Posterior vena cava (tissue), 2 donors: ENCODE data around the gene MAD1L1. TPM values are rescaled to one million over a fixed set of nuclear protein-coding genes. Genes with fewer than 3 reads are reported as not detected.
A peak's percentile ranks its signal among the peaks of the same experiment; 100 is the strongest.

Experiments used
- DNase-seq: peaks from one replicate; pipeline ENCODE4 v3.0.0-alpha.2; 2020; ENCODE audit warnings: low spot score
- intact Hi-C, 2 donors: fragments of 100-400 bp; cut with DNase I; formaldehyde crosslinking; loops; one replicate each; pipeline versions ENCODE4 v1.14.1 to v1.14.2; 2022 to 2023
- total RNA-seq, 2 donors: library from RNA; stranded (reverse); fragmentation: NEBNext Ultra II Directional; extraction: Animal tissue kit (Norgen Biotek cat#: 25700); gene quantifications; one replicate each; pipeline ENCODE4 v1.2.1, GENCODE V29; 2021
- donor health status: DM: yes; HTN: yes; CAD: no.
- donor health status: DM: yes; HTN: yes; CAD: no.

MAD1L1 gene
- total RNA-seq, 2 donors from 2014 or later, result 17.3 to 24.7 TPM

DNA sequence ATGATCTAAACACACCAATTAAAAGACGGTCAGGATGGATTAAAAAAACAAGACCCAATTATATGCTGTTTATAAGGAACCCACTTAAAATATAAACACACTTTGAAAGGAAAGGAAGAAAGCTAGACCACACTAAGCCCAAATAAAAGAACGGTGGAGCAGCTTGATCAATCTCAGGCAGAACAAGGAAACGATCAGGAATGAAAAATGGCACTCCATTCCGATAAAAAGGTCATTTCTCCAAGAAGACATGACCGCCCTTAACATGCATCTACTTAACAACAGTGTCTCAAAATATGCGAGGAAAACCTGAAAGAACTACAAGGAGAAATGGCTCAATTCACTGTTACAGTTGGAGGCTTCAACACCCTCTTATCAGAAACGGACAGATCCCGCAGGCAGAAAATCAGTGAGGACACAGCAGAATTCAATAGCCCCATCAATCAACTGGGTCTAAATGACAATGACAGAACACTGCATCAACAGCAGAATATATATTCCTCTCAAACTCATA lies 210.0 kb downstream of the MAD1L1 start:
- intact Hi-C loops, result no loop called here
- no peak for DNase-seq

DNA sequence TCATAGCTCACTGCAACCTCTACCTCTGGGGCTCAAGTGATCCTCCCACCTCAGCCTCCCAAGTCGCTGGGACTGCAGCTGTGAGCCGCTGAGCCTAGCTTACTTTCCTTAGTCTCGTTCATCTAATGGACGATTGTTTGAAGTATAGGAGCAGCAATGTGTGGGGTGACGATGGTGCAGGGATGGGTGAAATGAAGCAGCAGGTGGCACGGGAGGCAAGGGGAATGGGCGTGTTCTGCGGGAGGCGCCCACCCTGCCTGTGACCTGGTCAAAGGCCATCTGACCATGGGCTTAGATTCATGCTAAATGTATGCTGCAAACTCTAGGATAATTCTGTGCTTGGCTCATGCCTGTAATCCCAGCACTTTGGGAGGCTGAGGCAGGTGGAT lies 210.7 kb downstream of the MAD1L1 start:
- intact Hi-C loops, result no loop called here
- peak; percentile 58 for DNase-seq

DNA sequence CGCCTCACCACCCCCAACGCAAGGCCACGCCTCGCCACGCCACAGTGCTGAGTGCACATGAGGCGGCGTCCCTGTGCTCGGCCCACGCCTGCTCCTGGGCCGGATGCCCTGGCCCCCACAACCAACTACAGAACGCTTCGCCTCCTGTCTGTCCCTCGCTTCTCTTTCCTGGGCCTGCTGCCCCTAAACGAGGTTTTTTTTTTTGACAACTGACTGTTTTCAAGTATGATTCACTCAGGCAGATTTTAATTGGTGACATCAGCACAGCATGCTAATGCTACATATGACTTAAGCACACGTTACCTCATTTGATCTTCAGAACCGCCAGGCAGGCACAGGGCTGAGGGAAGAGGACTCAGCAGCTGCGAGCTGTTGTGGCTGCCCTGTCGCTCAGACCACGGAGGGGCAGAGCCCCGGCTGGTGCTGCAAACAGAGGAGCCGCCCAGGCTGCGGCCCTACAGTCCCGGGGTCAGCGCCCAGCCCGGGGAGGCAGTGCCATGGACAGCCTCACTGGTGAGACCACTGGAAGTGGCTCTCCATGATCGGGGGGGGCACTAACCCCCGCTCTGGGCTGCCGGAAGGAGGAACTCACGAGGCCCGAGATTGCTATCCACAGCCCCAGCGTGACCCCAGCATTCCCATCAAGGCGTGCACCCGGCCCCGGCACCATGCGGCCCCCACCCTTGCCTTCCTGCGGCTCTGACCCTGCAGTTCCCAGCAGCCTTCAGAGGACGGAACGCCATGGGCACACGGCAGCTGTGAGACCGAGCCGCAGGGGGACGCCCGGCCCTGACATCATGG lies 212.8 kb downstream of the MAD1L1 start:
- intact Hi-C loops, result no loop called here

DNA sequence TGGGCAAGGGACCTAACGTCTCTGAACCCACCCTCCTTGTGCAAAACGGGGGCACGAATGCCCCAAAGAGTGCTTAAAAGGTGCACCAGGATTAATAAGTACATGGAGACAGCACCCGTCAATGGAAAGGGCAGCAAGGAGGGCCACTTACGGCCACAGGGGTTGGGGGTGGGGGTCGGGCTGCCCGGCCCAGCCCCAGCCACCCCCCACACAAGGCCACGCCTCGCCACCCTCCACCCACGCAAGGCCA lies 213.4 kb downstream of the MAD1L1 start:
- DNase-seq, result no peak
- intact Hi-C loops, result no loop called here

More for the DNA sequence above, 212.8 kb downstream of the MAD1L1 start:
- peak; percentile 95 for DNase-seq

DNA sequence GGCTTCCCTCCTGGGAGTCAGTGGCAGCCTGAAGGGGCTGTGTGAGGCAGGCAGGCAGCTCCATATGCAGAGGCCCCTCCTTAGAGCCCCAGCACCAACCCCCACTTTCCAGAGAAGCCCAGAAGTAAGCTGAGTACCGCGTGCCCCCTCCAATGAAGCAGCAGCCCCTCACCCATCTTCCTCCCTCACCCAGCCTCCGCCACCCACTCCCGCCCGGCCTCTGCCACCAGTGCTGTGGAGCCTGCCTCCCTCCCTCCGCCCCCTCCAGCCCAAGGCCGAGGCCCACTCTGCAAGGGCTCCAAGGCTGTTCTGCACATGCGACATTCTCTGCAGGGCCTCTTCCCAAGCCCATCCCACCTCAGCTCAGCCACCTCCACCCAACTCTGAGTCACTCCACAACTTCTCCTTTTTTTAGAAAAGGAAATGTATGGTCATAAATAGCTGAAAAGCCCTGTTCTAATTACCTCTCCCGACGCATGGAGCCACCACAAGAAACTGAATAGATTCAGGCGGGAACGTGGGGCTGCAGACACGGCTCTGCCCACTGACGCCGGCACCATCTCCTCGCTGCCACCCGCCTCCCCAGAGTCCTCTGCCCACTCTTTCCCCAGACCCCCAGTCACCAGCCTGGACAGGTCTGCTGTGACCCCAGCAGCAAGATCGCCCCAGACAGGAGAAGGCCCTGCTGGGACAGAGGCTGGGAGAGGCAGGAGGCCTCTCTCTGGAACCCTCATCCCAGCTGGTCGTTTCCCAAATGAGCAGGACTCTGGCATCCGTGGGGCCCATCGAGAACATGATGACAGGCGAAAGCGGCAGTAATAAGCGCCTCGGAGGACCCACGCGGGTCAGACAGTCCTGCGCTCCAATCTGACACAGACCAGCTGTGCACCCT lies 213.9 kb downstream of the MAD1L1 start:
- DNase-seq, result peak; percentile 86
- intact Hi-C loops, result no loop called here

DNA sequence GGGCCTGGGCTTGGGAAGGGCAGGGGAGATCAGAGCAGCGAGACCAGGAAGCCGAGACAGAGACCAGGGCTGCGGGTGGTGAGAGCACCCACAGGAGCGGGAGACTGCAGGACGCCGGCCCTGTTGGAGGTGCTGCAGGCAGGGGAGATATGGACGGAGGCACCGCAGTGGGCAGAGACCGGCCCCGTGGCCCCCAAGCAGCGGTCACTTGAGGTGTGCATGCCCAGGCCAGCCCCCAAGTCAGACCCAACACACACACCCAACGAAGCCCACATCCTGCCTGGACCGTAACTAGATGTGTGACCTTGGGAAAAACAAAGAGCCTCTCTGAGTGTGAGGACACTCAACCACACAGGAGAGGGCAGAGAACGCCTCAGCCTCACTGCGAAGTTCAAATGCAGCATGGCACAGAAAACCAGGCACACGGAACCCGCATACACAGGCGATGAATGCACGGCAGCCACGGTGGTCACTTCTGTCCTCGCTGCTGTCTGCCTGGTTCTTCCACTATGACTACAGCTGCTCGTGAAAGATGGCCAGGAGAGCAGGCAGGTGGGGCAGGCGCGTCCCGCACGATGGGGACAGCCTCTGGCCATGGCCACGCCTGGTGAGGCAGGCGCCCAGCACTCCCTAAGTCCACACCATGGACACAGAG lies 214.7 kb downstream of the MAD1L1 start:
- intact Hi-C loops, result no loop called here
- peak; percentile 77 for DNase-seq

DNA sequence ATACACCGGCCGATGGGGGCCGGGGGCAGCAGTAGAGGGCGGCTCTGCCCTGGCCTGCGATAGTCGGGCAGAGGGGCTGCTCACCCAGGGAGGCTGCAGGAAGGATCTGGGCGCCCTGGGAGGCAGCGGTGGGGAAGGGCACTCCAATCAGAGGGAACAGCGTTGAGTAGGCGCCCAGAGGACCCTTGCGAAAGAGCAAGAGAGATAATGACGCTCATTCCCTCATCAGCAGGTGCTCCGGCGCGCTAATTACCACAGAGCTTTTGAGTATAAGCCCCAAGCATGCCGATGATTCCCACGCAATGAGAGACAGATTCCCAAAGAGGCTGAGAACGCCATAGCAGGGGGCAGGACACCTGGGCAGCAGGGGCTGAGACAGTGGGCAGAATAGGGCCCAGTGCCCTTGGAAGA lies 215.3 kb downstream of the MAD1L1 start:
- DNase-seq, result peak; percentile 53
- intact Hi-C loops, result no loop called here

DNA sequence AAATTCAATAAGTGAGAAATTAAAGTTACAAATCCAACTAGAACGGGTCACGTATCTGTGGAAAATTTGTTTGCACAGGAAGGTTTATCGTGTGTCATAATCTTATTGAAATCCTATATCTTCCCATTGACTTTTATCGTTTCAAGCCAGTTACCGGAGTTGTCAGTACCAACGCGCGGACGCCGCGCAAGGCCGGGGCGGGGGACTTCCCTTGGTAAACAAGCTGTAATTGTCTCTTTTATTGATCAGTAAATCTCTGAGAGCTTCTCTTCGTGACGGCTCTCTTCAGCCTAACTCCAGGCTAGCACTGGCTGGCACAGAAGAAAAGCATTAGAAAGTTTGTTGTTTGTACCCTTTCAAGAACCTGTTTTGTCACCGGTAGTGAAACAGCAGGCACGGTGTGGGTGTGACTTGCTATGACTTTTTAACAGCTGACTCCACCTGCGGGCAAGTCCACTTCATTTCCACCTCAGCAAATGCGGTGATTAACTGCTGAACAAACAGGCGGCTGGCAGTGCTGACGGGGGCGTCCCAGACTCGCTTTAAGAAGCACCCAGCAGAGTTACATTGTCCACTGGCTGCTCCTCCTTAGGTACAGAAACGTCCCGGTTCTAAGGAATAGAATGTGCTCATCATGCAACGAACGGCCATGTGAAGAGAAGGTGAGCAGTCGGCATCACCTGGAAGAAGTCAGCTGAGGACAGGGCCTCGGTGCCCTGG lies 215.8 kb downstream of the MAD1L1 start:
- intact Hi-C loops, result no loop called here
- DNase-seq, result peak; percentile 73

DNA sequence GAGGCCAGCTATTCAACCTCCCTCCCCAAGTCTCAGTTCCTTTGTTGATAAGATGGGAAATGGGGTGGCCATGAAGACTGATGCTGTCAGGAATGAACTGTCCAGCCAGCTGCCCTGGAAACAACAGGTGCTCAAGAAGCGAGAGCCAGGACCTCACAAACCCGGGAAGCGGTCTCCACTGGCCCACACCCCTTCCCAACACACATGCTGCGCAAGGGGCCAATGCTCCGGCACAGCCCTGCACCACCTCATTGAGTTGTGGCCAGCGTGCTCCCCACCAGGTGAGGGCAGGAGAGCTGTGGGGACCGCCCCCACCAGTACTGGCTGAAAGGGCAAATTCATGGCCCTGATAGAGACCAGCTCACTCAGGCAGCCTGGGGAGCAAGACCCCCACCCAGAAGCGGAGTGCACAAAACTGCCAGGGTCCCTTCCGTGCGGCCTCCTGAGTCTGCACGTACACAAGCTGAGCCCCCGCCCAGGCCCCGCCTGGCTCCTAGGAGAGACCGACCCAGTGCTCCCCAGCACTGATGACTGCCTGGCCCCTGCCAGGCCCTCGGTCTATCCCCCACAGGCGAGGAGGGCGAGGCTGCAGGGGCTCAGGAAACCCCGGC lies 216.6 kb downstream of the MAD1L1 start:
- DNase-seq, result peak; percentile 64

DNA sequence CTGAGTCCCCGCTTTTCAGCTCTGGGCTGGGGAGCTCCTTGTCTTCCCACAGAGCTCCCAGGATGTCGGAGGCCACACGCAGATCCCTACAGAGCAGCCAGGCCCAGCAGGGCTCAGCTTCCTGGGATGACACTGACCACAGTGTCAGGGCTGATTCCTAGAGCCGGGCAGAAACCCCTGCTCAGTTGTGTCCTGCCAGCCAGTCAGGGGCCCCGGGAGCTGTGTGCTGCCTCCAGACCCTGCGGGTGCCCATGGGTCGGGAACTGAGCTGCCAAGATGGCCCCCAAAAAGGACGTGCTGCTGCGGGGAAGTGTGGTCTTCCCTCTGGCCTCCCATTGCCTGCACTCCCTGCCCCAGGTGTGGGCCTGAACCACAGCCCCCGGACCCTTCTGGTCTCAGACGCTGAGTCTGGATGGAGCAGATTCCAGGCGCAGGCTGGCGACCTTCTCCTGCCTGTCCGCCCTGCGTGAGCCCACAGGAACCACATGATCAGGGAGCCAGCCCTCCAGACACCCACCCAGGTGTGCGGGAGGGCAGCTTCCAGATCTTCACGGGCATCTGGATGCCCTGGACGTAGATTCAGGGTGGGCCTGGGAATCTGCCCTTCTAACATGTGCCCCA lies 217.4 kb downstream of the MAD1L1 start:
- intact Hi-C loops, result no loop called here
- peak; percentile 65 for DNase-seq

More for the DNA sequence above, 216.6 kb downstream of the MAD1L1 start:
- intact Hi-C loops, result no loop called here

DNA sequence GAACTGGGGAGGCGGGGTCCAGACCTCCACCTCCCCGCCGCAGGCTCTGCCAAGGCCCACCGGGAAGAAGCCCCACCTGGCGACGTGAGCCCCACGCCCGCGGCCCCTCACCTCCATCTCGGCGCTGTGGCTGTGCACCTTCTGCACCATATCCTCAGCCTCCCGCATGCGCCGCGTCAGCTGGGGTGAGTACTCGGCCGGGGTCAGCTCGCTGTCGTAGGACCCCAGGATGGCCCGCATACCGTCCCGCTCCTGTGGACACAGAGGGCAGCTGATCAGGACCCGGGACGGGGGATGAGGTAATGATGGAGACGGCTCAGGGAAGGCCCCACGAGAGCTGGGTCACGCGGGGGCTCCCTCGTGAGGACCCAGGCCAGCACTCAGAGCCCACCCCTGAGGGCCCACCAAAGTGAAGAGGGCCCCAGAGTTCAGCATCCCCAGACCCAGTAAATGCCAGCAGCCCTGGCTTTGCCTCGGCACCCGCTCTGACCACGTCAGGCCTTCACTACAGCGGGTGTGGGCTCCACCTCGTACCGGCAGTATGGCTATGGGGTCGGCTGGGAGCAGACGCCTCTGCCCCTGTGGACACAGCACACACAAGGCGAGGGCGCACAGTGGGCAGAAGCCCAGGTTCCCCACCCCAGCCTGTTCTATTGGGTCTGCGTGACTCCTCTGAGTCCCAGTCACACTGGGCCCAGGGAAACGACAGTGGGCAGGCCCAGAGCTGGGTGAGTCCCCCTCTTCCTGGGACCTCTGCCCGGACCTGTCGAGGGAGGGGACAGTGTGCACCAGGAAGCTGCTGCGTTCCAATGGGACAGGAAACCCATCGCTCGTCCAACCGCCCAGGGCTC lies 218.1 kb downstream of the MAD1L1 start:
- DNase-seq, result peak; percentile 78

DNA sequence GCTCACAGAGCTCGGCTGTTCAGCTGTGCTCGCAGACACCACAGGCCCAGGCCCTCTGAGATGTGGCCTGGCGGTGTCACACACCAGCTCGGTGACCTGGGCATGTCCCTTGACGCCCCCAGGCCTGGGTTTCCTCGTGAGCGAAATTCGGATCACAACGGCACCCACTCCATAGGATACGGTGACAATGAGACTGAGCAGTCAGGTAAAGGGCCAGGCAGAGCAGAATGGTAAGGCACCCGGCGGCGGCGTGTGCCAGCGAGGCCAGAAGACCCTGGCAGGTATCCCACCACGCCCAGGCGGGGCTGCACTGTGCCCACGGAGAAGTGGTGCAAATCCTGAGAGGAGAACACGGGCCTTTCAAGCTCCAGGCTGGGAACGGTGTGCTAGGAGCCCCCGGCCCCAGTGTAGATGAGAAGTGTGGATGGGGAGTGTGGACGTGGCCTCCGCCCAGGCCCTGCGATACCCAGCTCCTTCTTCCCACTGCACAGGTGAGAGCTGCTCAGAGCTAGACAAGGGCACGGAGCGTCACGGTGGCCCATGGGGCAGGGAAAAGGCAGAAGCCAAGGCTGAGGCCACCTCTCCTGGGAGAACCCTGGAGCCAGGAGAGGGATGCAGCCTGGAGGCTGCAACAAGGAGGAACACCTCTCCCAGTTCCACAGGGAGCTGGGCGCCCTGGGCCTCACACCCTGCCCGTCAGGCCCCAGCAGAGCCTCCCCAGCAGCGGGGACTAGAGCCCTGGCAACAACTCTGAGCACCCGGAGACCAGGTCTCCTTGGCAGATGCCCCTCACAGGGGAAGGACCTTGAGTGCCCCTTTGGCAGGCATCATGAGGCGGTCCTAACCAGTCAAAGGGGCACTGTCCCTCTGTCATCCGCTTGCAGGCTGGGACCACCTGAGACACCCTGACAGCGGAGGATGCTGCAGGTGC lies 219.1 kb downstream of the MAD1L1 start:
- intact Hi-C loops, result no loop called here
- DNase-seq, result peak; percentile 70

More for the DNA sequence above, 218.1 kb downstream of the MAD1L1 start:
- intact Hi-C loops, result no loop called here

DNA sequence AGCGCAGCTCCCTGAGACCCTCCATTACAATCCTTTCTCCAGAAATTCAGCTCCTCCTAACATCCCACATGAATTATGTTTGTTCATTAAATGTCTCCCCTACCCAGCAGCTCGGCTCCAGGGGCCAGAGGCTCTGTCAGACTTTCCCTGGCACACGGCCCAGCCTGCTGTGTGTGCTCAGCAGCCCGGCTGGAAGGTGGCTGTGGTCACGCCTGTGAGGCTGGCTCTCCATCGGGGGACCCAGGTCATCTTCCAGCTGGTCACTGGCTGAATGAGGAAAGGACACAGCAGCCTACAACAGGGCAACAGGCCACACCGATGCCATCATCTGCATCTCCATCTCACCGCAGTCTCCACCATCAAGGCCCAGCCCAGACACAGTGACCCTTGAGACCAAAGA lies 219.8 kb downstream of the MAD1L1 start:
- DNase-seq, result peak; percentile 86
- intact Hi-C loops, result no loop called here

DNA sequence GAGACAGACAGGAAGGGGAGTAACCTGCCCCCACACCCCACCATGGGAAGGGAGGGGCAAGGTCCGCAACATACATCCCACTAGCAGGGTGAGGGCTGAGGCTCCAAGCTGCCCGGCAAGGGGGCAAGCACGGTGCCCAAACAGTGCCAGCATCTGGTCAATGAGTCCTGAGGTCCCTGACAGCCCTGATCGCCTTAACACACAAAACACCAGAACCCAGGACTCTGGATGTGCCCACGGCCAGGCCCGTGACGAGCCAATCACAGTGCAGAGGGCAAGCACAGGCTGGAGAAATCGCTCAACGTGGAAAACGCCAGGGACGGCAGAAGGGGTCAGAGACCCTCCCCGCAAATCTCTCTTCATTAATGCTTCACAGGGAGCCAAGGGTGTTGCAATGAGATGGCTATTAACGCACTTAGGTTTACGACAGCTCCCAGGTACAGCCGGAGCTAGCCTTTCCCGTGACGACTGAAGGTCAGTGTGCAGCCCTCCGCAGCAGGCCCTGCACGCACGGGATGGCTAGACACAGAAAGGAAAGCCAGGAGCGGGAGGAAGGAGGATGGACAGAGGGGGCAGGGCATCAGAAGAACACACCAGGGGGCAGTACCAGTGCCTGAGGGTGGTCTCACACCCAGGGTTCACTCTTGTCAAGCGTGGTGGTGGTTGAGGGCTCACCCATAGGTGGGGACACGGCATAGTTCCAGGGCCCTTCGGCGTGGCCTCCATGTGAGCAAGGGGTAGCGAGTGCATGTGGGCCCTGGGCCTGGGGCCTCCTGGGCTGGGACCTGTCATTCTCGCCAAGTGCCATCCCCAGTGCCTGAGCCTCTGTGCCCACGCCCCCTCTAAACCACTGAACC lies 220.5 kb downstream of the MAD1L1 start:
- DNase-seq, result peak; percentile 76
- intact Hi-C loops, result no loop called here

DNA sequence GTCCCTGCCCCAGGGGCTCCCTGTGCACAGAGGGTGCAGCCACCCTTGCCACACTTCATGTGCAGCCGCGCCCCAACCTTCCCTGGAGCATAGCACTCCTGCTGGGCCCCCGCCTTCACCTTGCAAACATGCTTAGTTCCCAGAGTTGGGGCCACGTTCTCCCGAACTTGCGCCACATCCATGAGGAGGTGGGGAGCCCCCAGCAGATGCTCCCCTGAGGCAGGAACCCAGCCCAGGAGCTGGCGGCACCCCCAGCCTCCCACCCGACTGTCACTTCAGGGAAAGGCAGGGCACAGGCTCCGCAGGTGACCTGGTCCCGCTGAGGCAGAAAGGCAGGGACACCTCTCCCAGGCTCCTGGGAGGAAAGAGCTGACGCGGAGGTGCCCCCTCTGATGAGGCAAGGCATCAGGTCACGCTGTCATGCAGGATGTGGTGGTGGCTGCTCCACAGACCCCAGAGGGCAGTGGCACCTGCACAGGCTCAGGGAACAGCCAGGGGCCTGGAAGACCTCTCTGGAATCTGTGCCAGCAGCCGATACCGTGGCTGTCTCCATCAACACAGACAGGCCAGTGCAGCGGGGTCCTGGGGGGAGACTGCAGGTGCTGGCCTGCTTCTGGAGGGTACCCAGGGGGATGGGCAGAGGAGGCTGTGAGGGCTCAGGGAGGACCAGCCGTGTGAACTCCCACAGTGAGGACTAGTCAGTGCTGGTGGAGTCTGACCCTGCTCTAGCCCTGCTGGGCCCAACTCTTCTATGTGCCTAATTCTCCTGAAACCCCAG lies 221.3 kb downstream of the MAD1L1 start:
- intact Hi-C loops, result no loop called here
- DNase-seq, result peak; percentile 65
